Renal cortical epithelial cell (primary cell): Measurements from ENCODE around the gene SCAMP4. TPM values are rescaled to one million over a fixed set of nuclear protein-coding genes. Genes with fewer than 3 reads are reported as not detected.

Experiments used
- DNase-seq: peaks from one replicate; pipeline ENCODE4 v3.0.0-alpha.2; 2011; ENCODE audit warnings: low read depth
- total RNA-seq: library from RNA; depleted of rRNA; stranded (reverse); fragments of >200 nt; gene quantifications from 2 replicates; pipeline ENCODE4 v1.2.3, GENCODE V29; 2014

The SCAMP4 gene
- total RNA-seq, 1 donor from 2014 or later: 135 TPM

DNA sequence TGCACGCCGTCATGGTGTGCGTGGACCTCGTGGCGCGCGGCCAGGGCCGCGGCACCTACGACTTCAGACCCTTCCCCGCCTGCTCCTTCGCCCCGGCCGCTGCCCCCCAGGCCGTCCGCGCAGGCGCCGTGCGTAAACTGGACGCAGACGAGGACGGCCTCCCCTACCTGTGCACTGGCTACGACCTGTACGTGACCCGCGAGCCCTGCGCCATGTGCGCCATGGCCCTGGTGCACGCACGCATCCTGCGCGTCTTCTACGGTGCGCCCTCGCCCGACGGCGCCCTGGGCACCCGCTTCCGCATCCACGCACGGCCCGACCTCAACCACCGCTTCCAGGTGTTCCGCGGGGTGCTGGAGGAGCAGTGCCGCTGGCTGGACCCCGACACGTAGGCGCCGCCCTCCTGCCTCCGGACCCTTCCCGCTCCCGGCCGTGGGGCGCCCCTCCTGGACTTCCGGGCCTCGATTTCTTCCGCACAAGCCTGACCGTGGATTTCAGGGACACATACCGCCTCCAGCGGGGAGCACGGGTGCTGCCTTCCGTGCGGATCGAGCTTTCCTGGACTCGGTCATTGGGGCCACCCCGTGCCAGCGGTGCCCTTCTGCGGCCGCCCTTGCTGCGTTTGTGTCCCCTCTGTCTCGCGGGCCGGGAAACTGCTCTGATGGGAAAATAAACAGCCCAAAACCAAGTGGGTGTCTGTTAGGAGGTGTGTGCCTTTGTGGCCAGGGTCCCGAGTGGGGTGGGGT, 7.7 kb downstream of the SCAMP4 start:
- no peak for DNase-seq

DNA sequence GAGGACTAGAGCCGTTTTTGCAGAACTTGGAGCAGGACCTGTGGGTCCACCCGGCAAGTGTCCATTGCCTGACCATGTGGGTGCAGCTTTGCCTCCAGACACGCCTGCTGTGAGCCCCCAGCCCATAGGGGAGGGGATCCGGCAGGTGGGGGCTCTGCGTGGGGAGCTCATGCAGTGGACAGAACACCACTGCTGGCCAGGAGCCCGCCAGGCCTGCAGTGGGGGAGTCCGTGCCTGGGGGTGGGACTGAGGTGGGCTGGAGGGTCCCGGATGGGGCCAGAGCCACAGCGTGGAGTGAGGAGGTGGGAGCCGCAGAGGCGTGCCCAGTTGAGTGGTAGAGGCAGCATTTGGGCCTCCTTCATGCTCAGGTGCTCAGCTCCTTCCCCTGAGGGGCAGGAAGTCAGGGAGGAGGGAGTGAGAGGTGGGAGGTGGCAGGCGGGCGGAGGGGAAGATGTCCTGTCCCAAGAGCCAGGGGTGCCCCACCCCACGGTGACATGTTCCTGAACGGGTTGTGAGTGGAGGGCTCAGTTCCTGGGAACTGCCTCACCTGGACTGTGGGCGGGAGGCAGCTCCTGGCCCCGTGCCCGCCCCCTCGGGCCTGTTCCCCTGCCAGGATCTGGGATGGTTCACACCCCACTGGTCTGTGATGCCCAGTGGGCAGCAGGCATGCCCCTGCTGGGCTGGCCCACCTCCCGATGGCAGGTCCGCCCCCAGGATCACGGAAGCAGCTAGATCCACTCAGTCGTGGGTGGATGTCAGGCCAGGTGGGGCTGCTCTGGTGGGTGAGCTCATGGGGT, 8.8 kb downstream of the SCAMP4 start:
- DNase-seq: peak; percentile 15

DNA sequence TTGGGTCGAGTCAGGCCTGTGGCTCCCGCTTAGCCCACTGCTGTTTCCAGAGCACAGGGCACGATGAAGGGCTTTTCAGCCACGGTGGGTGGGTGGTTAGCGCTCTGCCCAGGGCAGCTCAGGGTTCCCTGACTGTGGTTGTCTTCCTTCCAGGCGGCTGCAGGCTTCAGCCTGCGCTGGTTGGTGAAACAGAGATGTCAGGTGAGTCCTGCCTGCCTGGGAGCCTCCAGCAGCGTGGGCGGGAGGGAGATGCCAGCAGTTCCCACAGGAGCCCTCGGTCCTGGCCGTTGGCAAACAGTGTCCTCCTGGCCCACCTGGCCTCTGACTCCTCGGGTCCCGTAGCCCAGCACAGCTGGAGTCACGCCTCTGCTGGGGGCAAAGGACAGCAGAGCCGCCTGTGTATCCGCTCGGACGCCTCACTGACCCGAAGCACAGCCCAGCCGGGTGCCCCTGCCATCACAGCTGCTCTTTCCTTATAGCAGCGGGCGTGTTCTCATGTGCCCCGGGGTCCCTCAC, 9.7 kb downstream of the SCAMP4 start:
- DNase-seq: no peak

GRCh38 chr19:1917146-1917545, 11.9 kb downstream of the SCAMP4 start:
- DNase-seq: no peak

DNA sequence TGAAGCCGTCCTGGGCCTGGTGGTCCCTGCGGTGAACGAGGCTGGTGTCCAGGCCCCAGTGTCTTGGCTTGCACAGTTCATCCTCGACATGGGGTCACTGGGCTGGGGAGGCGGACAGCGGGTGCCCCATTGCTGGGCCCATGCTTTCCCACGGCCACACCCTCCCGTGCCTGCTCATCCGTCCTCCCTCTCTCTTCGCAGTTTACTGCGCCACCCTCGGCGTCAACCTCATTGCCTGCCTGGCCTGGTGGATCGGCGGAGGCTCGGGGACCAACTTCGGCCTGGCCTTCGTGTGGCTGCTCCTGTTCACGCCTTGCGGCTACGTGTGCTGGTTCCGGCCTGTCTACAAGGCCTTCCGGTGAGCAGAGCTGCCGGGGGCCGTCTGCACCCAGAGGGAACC, 12.7 kb downstream of the SCAMP4 start:
- DNase-seq: no peak

DNA sequence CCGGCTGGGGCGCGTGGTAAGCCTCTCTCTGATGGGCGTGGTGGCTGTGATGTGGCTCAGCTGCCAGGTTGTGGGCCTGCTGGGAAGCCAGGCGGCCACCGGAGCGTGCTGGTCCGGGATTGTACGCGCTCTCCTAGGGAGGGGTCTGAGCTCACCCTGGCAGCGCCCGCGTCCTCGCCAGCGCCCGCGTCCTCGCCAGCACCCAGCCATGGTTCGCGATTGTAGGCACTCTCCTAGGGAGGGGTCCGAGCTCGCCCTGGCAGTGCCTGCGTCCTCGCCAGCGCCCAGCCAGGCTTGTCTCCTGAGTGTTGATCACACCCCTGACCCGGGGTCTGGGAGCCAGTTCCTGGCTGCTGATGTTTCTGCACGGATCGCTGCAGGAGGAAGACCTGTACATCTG, 13.8 kb downstream of the SCAMP4 start:
- DNase-seq: no peak

DNA sequence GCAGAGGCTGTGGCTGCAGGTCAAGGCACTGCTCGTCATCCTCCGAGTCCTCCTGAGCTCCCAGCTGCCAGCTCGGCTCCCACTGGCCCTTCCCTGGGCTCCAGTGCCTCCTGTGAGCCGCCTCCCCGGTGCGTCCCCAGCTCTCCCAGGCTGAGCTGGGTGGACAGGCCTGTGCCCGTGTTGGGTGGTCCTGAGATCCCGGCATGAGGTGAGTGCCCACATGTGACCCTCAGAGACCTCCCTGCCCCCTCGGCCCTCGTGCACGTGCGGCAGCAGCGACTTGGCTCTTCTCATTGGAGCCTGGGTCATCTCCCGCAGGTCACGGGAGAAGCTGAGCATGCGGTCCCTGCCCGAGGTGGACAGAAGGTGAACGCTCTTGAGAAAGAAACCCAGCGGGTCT, 15.4 kb downstream of the SCAMP4 start:
- no peak for DNase-seq

- DNase-seq: no peak
These were observed 16.1 kb downstream of the SCAMP4 start for GRCh38 chr19:1921326-1921725.

GRCh38 chr19:1921825-1922224, 16.6 kb downstream of the SCAMP4 start:
- DNase-seq: no peak

DNA sequence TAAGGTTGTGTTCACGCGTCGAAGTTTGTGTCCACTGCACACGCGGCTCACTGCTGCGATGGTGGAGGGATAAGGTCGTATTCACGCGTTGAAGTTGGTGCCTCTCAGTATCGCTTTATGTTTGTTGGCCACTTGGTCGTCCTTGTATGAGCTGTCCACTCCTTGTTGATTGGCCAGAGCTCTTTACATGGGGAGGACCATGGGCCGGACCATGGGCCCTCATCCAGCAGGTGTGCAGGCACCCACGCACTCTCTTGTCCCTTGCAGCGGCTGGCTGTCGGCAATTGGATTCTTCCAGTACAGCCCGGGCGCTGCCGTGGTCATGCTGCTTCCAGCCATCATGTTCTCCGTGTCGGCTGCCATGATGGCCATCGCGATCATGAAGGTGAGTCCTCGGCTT, 17.6 kb downstream of the SCAMP4 start:
- no peak for DNase-seq

GRCh38 chr19:1923319-1923718, 18.1 kb downstream of the SCAMP4 start:
- no peak for DNase-seq

GRCh38 chr19:1924320-1924961, 19.2 kb downstream of the SCAMP4 start:
- DNase-seq: no peak

GRCh38 chr19:1925544-1925943, 20.3 kb downstream of the SCAMP4 start:
- no peak for DNase-seq

DNA sequence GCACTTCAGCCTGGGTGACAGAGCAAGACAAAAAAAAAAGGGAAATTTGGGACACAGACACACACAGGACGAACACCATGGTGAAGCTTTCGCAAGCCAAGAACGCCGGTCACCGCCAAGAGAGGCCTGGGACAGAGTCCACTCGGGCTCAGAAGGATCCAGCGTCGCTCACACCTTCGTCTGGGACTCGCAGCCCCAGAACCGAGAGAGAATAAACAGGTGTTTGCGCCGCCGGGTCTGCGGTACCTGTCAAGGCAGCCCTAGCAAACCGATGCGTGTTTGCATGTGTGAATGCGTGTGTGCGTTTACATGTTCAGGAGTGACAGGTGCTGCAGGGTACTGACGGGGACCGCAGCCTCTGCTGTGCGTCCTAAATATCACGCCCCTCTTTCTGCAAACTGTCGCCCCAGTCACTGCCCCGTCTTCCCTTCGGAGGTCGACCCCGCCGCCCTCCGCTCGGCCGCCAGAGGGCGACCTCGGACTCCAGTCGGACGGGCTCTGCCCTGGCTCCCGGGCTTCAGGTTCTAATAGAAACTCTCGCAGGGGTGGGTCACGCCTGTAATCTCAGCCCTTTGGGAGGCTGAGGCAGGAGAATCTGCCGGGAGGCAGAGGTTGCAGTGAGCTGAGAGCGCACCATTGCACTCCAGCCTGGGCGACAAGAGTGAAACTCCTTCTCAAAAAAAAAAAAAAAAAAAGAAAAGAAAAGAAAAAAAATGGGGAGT, 24.0 kb downstream of the SCAMP4 start:
- DNase-seq: peak; percentile 43

DNA sequence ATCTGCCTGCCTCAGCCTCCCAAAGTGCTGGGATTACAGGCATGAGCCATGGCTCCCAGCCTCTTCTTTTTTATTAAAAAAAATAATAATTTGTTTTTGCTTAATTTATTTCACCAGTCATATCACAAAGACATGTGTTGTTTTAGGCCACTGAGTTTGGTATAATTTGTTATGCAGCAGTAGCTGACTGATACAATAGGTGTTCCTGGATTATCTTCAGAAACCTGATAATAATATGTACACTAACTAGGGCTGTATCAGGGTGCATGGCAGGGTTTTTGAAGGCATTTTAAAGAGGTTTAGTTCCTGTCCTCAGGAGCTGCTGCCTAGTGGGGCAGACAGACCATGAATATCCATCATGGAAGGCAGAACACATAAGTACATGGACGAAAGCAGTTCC, 26.2 kb downstream of the SCAMP4 start:
- no peak for DNase-seq

- no peak for DNase-seq
These were observed 27.2 kb downstream of the SCAMP4 start for GRCh38 chr19:1932395-1932794.

- DNase-seq: no peak
These were observed 28.0 kb downstream of the SCAMP4 start for GRCh38 chr19:1933244-1933643.

GRCh38 chr19:1933942-1934341, 28.7 kb downstream of the SCAMP4 start:
- DNase-seq: no peak

DNA sequence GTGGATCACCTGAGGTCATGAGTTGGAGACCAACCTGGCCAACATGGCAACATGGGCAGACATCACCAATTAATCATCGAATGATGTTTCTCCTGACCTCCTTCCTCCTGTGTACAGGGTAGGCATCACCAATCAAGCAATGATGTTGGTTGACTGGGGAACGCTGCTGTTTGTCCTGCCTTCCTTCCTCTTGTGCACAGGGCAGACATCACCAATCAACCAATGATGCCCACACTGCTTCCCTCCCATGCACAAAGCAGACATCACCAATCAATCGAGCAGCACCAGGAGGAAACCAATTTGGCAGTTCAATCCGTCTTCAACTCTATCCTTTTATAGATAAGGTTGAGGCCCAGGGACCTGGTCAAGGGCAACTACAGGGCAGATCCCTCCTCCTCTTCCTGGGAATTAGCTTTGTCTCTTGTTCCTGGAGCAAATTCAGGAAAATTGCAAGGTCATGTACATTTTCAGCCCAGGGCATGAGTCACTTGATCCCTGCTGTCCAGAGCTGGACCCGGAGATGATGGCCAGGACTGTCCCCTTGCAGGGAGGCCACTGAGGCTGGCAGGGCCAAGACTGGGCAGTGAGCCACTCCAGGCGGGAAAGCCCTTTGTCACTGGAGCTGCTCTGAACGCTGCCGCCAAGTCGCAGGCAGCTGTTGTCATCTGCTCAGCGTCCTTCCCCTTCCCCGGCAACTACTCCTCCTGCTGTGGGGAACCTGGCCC, 30.4 kb downstream of the SCAMP4 start:
- peak; percentile 9 for DNase-seq

- DNase-seq: no peak
These were observed 31.2 kb downstream of the SCAMP4 start for GRCh38 chr19:1936430-1936829.

- DNase-seq: no peak
These were observed 31.9 kb downstream of the SCAMP4 start for GRCh38 chr19:1936916-1937610.
